Adipocyte (in vitro differentiated cells): ENCODE measurements around the gene RAB7A.

ENCODE experiments used
- DNase-seq: peaks from one replicate; pipeline ENCODE4 v3.0.0-alpha.2; 2015; ENCODE audit warnings: low read depth
- H3K27me3 ChIP-seq: replicated peaks from 2 replicates; pipeline ENCODE4 v1.7.0; 2013; ENCODE audit warnings: mild to moderate bottlenecking, low read length, moderate library complexity; ENCODE audit not compliant: control insufficient read depth, insufficient read depth
- H3K36me3 ChIP-seq: 2 replicates; pipeline ENCODE4 v1.7.0; 2013; ENCODE audit warnings: low read length, mild to moderate bottlenecking, moderate library complexity; ENCODE audit not compliant: control insufficient read depth, insufficient read depth, severe bottlenecking
- H3K4me1 ChIP-seq: 2 replicates; pipeline ENCODE4 v1.7.0; 2013; ENCODE audit warnings: mild to moderate bottlenecking, low read length, moderate library complexity; ENCODE audit not compliant: control insufficient read depth, insufficient read depth
- H3K4me3 ChIP-seq: 2 replicates; pipeline ENCODE4 v1.7.0; 2013; ENCODE audit warnings: mild to moderate bottlenecking, low read length, moderate library complexity
- H3K9ac ChIP-seq: 2 replicates; pipeline ENCODE4 v1.7.0; 2013; ENCODE audit warnings: mild to moderate bottlenecking, low read length, moderate library complexity
- H3K9me3 ChIP-seq: 2 replicates; pipeline ENCODE4 v1.7.0; 2013; ENCODE audit warnings: mild to moderate bottlenecking, low read length, moderate library complexity; ENCODE audit not compliant: control insufficient read depth

The RAB7A gene

DNA sequence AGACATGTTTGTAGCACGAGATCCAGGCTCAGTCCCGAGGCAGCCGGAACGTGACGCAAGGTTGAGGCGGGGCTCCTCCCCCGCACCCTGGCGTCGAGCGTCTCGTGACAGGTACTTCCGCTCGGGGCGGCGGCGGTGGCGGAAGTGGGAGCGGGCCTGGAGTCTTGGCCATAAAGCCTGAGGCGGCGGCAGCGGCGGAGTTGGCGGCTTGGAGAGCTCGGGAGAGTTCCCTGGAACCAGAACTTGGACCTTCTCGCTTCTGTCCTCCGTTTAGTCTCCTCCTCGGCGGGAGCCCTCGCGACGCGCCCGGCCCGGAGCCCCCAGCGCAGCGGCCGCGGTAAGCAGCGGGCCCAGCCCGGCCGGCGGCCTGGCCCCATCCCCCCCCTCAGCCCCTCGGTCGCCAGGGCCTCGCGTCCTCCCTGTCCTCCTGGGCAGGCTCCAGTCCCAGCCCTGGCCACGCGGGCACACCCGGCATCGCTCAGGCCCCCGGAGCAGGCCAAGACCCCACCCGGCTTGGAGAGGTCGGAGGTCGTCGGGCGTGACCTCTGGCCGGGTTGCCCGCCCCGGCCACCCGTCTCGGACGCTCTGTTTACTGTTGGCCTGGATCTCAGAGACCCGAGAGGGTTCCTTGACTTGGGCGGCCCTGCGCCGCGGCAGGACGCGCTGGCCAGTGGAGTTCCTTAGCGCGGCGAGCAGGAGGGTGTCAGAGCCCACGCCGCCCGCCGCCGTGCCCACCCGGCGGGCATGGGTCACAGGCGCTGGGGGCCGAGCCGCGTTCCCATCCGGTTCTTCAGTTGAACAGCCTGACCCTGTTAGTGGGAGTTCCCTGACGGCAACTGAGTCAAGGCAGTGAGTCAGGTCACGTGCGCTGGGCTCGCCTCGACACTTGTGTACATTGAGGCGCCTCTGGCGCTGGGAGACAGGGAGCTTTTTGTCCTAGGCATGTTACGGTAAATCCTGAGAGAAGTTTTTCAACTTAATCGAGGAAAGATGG is at the start of gene RAB7A:
TSS of gene RAB7A (plus strand) at position 161 of the 994 bp plus-strand sequence. CDS start 69,185 bp downstream, outside the sequence.
- H3K9ac ChIP-seq = peak within 1 kb of the TSS; percentile 97
- no peaks in the 10 kb centered on the region for H3K36me3 ChIP-seq
- H3K9me3 ChIP-seq = no peaks in the 10 kb centered on the region
- H3K4me1 ChIP-seq = peaks cover 40% of the 10 kb centered on the region
- H3K27me3 ChIP-seq = no peaks in the 10 kb centered on the region
- peak within 1 kb of the TSS; percentile 91 for H3K4me3 ChIP-seq
- DNase-seq = peak; percentile 99

GRCh38 chr3:128679338-128679737 is 46.6 kb upstream of the RAB7A start:
- no peak for DNase-seq
- H3K36me3 ChIP-seq = no peaks in the 10 kb centered on the region

DNA sequence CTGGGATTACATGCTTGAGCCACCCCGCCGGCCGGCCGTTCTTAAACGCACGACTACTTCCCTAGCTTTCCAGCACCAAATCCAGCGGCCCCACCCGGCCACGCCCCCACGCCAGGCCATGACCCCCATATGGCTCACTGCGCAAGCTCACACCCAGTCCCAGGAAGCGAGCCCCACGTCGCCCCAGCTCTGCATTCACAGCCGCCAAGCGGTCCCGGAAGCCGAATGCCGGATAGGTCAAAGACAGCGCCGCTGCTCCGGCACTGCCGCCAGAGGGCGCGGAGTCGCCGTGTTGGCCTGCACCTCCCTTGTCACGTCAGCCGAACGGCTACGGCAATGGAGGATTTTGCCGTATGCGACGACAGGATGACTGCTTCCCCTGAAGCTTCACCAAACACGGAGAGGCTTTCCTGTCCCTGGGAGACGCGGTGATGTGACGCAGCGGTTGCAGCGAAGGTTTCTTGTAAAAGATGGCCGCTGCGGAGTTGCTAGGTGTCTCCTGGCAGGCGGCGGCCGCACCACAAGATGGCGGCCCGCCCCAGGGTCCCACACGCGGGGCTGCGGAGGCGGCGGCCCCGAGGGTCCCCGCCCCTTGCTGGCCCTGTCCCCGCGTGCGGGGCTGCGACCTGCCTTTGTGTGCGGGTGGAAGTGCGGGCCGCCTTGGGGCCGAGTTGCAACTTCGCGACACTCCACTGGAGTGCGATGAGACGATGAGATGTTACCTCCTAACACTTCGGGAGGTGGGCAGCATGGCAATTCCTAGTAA is 45.2 kb upstream of the RAB7A start:
- H3K9ac ChIP-seq = peak overlapping the region; percentile 98
- no peaks in the 10 kb centered on the region for H3K4me1 ChIP-seq
- DNase-seq = peak; percentile 99
- H3K27me3 ChIP-seq = no peaks in the 10 kb centered on the region
- no peaks in the 10 kb centered on the region for H3K36me3 ChIP-seq
- no peaks in the 10 kb centered on the region for H3K9me3 ChIP-seq
- H3K4me3 ChIP-seq = peak overlapping the region; percentile 93

More at GRCh38 chr3:128679338-128679737, 46.6 kb upstream of the RAB7A start:
- Histone ChIP-seq H3K4me3 (no peak overlapping the region), H3K27me3 (no peaks in the 10 kb centered on the region), H3K9ac (no peak overlapping the region), H3K4me1 (no peaks in the 10 kb centered on the region), H3K9me3 (no peaks in the 10 kb centered on the region)

DNA sequence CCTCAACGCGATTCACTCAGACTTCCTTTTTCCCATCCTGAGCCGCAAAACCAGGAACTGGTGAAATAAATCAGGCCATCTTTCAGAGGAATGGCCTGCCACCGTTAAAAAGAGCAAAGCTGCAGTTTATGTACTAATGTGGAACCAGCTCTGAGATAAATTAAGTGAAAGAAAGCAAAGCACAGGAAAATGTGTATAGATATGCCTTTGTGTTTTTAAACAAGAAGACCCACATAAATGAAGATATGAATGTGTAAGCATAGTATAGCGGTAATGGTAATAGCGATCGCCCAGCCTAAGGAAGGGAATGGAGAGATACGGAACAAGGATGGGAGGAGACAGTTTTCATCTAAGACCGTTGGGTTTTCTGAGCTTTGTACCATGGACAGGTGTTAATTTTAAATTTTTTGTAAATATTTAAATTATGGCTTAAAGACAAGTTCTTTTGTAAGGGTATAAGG is 44.6 kb upstream of the RAB7A start:
- Histone ChIP-seq H3K4me3 (peak overlapping the region; percentile 93), H3K36me3 (no peaks in the 10 kb centered on the region), H3K9ac (peak overlapping the region; percentile 98), H3K4me1 (no peaks in the 10 kb centered on the region), H3K27me3 (no peaks in the 10 kb centered on the region), H3K9me3 (no peaks in the 10 kb centered on the region)
- no peak for DNase-seq

DNA sequence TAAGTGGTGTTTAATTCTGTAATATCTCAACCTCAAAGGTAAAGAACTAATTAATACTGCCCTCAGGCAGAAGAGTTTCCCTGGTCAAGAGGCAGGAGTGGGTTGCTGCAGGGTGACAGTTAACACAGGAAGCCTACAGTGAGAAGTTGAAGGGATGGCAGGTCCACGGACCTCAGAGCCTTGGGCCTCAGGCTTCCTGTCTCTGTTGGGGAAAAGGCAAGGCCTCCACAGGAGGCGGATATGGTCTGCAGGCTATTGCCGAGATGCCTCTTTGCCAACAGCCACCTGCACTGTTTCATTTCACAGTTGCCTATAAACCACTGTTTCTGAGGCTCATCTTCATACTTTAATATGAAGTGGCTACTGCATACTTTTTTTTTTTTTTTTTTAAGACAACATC is 42.0 kb upstream of the RAB7A start:
- no peak overlapping the region for H3K4me3 ChIP-seq
- H3K4me1 ChIP-seq = no peaks in the 10 kb centered on the region
- H3K9me3 ChIP-seq = no peaks in the 10 kb centered on the region
- no peak overlapping the region for H3K9ac ChIP-seq
- H3K27me3 ChIP-seq = no peaks in the 10 kb centered on the region
- H3K36me3 ChIP-seq = no peaks in the 10 kb centered on the region
- no peak for DNase-seq

DNA sequence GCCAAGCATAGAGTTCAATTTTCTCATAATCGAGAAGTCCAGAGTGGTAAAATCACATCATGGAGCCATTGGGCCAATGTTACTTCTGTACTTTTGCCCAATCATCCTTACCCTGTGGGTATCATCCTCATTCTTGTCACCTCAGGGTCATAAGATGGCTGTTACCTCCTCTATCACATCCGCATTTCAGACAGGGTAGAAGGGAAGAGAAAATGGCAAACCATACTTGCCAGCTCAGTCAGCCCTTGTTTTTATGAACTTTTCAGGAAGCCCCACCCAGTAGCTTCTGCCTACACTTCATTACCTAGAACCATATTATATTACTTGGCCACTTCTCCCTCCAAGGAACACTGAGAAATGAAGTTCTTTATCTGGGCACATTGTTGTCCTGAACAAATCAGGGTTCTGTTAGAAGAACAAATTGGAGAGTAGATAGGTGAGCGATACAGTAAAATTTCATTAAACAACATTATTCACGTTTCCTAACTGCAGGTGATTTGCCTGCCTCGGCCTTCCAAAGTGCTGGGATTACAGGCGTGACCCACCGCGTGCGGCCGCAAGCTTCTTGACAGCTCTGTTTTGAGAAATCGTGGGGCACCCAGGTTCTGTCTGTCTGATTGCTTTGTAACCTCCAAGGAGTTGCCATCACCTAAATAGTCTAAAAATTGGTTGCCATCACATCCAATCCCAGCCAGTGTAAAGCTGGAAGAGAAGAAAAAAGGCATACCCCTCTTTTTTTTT is 40.8 kb upstream of the RAB7A start:
- DNase-seq = no peak
- Histone ChIP-seq H3K9me3 (no peaks in the 10 kb centered on the region), H3K9ac (no peak overlapping the region), H3K4me1 (peaks cover 2% of the 10 kb centered on the region), H3K4me3 (no peak overlapping the region), H3K27me3 (no peaks in the 10 kb centered on the region), H3K36me3 (no peaks in the 10 kb centered on the region)

DNA sequence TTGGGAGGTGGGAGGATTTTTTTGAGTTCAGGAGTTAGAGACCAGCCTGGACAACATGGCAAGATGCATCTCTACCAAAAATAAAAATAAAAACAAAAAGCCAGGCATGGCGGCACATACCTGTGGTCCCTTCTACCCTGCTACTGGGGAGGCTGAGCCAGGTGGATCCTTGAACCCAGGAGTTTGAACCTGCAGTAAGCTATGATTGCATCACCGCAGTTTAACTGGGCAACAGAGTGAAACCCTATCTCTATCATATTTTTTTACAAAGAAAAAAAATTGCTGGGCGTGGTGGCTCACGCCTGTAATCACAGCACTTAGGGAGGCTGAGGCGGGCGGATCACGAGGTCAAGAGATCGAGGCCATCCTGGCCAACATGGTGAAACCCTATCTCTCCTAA is 39.5 kb upstream of the RAB7A start:
- DNase-seq = no peak
- Histone ChIP-seq H3K9ac (no peak overlapping the region), H3K36me3 (no peaks in the 10 kb centered on the region)

DNA sequence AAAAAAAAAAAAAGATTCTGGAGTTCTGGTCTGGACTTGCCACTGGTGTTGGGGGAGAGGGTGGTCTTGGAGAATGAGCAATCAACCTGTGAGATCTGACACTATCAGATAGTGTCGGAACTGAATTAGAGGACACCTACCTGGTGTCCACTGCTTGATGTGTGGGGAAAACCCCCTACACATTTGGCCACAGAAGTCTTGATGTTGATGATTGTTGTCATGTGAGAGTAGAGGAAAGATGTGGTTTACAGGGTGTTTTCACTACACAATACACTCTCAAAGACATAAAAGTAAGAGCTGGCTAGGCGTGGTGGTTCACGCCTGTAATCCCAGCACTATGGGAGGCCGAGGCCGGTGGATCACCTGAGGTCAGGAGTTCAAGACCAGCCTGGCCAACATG is 36.9 kb upstream of the RAB7A start:
- H3K4me3 ChIP-seq = no peak overlapping the region
- no peak for DNase-seq
- peaks cover 3% of the 10 kb centered on the region for H3K4me1 ChIP-seq
- H3K9ac ChIP-seq = no peak overlapping the region
- no peaks in the 10 kb centered on the region for H3K36me3 ChIP-seq
- no peaks in the 10 kb centered on the region for H3K9me3 ChIP-seq
- H3K27me3 ChIP-seq = peaks cover 8% of the 10 kb centered on the region

More for the DNA sequence above, 39.5 kb upstream of the RAB7A start:
- no peak overlapping the region for H3K4me3 ChIP-seq
- H3K4me1 ChIP-seq = peaks cover 3% of the 10 kb centered on the region
- no peaks in the 10 kb centered on the region for H3K27me3 ChIP-seq
- no peaks in the 10 kb centered on the region for H3K9me3 ChIP-seq

- Histone ChIP-seq H3K27me3 (peaks cover 8% of the 10 kb centered on the region), H3K9ac (no peak overlapping the region), H3K9me3 (no peaks in the 10 kb centered on the region), H3K36me3 (no peaks in the 10 kb centered on the region), H3K4me1 (peaks cover 3% of the 10 kb centered on the region), H3K4me3 (no peak overlapping the region)
- no peak for DNase-seq
Observed at GRCh38 chr3:128693696-128694095, 32.3 kb upstream of the RAB7A start.

DNA sequence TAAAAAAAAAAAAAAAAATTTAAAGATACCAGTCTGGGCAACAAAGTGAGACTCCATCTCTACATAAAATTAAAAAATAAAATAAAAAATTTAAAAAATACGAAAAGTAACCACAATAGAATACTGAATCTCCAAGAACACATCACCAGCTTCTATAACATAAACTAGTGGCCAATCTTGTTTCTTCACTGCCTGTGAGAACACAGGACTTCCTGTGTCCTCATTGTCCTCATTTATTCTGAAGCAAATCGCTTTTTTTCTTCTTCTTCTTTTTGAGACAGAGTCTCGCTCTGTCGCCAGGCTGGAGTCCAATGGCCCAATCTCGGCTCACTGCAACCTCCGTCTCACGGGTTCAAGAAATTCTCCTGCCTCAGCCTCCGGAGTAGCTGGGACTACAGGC is 28.6 kb upstream of the RAB7A start:
- H3K36me3 ChIP-seq = no peaks in the 10 kb centered on the region
- H3K9me3 ChIP-seq = no peaks in the 10 kb centered on the region
- no peak overlapping the region for H3K9ac ChIP-seq
- H3K27me3 ChIP-seq = peaks cover 8% of the 10 kb centered on the region
- DNase-seq = no peak
- H3K4me1 ChIP-seq = no peaks in the 10 kb centered on the region
- H3K4me3 ChIP-seq = no peak overlapping the region
